Smooth muscle cell (in vitro differentiated cells): ENCODE measurements around the gene PLEKHA5. TPM values are rescaled to one million over a fixed set of nuclear protein-coding genes. Genes with fewer than 3 reads are reported as not detected.

Experiments used
- DNase-seq: peaks from one replicate; lab custom pipeline; 2025; ENCODE audit not compliant: unreplicated experiment; lab: John Stamatoyannopoulos, UW
- H2AFZ ChIP-seq: fragments of 200-600 bp; sonication (generic); 2 replicates; pipeline ENCODE4 v1.6.0; 2016; ENCODE audit warnings: antibody characterized with exemption, low read depth, mild to moderate bottlenecking
- H3F3A ChIP-seq: fragments of 200-600 bp; sonication (generic); 2 replicates; pipeline ENCODE4 v1.6.0; 2017; ENCODE audit warnings: antibody characterized with exemption, low read depth
- H3K27ac ChIP-seq: fragments of 200-600 bp; sonication (generic); 2 replicates; pipeline ENCODE4 v1.5.1; 2016; ENCODE audit warnings: low read depth, mild to moderate bottlenecking
- H3K27me3 ChIP-seq: fragments of 200-600 bp; sonication (generic); 2 replicates; pipeline ENCODE4 v1.6.1; 2016; ENCODE audit warnings: low read depth, mild to moderate bottlenecking
- H3K36me3 ChIP-seq: fragments of 200-600 bp; sonication (generic); 2 replicates; pipeline ENCODE4 v1.5.1; 2016; ENCODE audit warnings: low read depth
- H3K4me1 ChIP-seq: fragments of 200-600 bp; sonication (generic); 2 replicates; pipeline ENCODE4 v1.5.1; 2016; ENCODE audit warnings: low read depth
- H3K4me2 ChIP-seq: fragments of 200-600 bp; sonication (generic); 2 replicates; pipeline ENCODE4 v1.6.0; 2016; ENCODE audit warnings: mild to moderate bottlenecking
- H3K4me3 ChIP-seq: fragments of 200-600 bp; sonication (generic); 2 replicates; pipeline ENCODE4 v1.5.1; 2016; ENCODE audit warnings: mild to moderate bottlenecking
- H3K79me2 ChIP-seq: fragments of 200-600 bp; sonication (generic); 2 replicates; pipeline ENCODE4 v1.6.0; 2016; ENCODE audit warnings: low read depth, mild to moderate bottlenecking
- H3K9ac ChIP-seq: fragments of 200-600 bp; sonication (generic); 2 replicates; pipeline ENCODE4 v1.6.0; 2016; ENCODE audit warnings: low read depth
- H3K9me3 ChIP-seq: fragments of 200-600 bp; sonication (generic); replicated peaks from 2 replicates; pipeline ENCODE4 v1.5.1; 2016; ENCODE audit warnings: low read depth
- H4K20me1 ChIP-seq: fragments of 200-600 bp; sonication (generic); 2 replicates; pipeline ENCODE4 v1.6.0; 2016; ENCODE audit warnings: low read depth
- WGBS: methylation state at CpG from one replicate; pipeline ENCODE4 v1.1.7; 2016; ENCODE audit warnings: low lambda C conversion rate; 5-methylcytosine and 5-hydroxymethylcytosine counted together
- polyA plus RNA-seq: library from polyadenylated mRNA; unstranded; fragments of >200 nt; fragmentation: Nextera tagmentation; extraction: Ambion mirVana; gene quantifications from 2 replicates; pipeline ENCODE4 v1.2.1, GENCODE V29; 2016
- total RNA-seq: library from RNA; depleted of rRNA; stranded (reverse); fragments of >200 nt; gene quantifications from 2 replicates; pipeline ENCODE4 v1.2.3, GENCODE V29; 2014
- TF ChIP-seq, protein P1 (sequence below): fragments of 200-600 bp; sonication (generic); IDR thresholded peaks from 2 replicates; pipeline ENCODE4 v1.5.1; 2017; ENCODE audit warnings: borderline replicate concordance, mild to moderate bottlenecking, antibody characterized with exemption; ENCODE audit not compliant: insufficient read depth, poor library complexity, severe bottlenecking

PLEKHA5 gene
- total and polyA plus RNA-seq, 2 experiments from 2014 or later, result 21.4 to 43.1 TPM

DNA sequence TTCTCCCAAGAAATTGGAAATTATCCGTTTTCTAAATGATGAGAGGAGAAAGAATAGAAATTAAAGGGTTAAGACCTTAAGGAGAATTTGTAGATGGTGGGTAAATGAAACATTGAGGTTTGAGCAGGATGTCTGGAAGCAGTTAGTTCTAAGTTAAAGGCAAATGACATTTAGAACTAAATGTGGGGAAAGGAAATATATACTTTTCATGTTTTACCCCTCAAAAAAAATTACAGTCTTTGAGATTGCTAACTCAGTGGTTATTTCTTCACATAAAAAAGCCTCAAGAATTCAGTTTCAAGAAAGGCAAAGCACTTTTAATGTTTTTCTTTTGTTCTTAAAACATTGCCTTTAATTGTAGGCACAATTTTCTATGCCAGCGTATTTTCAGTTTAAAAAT lies 114.0 kb downstream of the PLEKHA5 start:
- peak overlapping the region; percentile 37 for H3K4me2 ChIP-seq
- TF ChIP-seq, protein P1, sequence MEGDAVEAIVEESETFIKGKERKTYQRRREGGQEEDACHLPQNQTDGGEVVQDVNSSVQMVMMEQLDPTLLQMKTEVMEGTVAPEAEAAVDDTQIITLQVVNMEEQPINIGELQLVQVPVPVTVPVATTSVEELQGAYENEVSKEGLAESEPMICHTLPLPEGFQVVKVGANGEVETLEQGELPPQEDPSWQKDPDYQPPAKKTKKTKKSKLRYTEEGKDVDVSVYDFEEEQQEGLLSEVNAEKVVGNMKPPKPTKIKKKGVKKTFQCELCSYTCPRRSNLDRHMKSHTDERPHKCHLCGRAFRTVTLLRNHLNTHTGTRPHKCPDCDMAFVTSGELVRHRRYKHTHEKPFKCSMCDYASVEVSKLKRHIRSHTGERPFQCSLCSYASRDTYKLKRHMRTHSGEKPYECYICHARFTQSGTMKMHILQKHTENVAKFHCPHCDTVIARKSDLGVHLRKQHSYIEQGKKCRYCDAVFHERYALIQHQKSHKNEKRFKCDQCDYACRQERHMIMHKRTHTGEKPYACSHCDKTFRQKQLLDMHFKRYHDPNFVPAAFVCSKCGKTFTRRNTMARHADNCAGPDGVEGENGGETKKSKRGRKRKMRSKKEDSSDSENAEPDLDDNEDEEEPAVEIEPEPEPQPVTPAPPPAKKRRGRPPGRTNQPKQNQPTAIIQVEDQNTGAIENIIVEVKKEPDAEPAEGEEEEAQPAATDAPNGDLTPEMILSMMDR, result no peak
- H3K4me1 ChIP-seq, result peaks cover 29% of the 10 kb centered on the region
- no peaks in the 10 kb centered on the region for H3K27me3 ChIP-seq
- H3K9me3 ChIP-seq, result no peaks in the 10 kb centered on the region
- H3K4me3 ChIP-seq, result no peak overlapping the region
- DNase-seq, result no peak
- H4K20me1 ChIP-seq, result peaks cover 25% of the 10 kb centered on the region
- H3F3A ChIP-seq, result peaks cover 2% of the 10 kb centered on the region
- 87% methylated on average over 2 of the region's 2 CpGs for WGBS
- no peak overlapping the region for H3K9ac ChIP-seq
- peaks cover 46% of the 10 kb centered on the region for H3K79me2 ChIP-seq
- H3K27ac ChIP-seq, result no peak overlapping the region
- H2AFZ ChIP-seq, result no peak overlapping the region
- no peaks in the 10 kb centered on the region for H3K36me3 ChIP-seq

- TF ChIP-seq, protein P1, result no peak
- Histone ChIP-seq H4K20me1 (peaks cover 25% of the 10 kb centered on the region), H3F3A (no peaks in the 10 kb centered on the region), H2AFZ (no peak overlapping the region), H3K36me3 (no peaks in the 10 kb centered on the region), H3K9me3 (no peaks in the 10 kb centered on the region), H3K79me2 (peaks cover 46% of the 10 kb centered on the region), H3K4me1 (peaks cover 27% of the 10 kb centered on the region), H3K4me3 (no peak overlapping the region), H3K4me2 (no peak overlapping the region), H3K27me3 (no peaks in the 10 kb centered on the region), H3K27ac (no peak overlapping the region), H3K9ac (no peak overlapping the region)
- no peak for DNase-seq
These were observed 114.8 kb downstream of the PLEKHA5 start for GRCh38 chr12:19244312-19244711.

DNA sequence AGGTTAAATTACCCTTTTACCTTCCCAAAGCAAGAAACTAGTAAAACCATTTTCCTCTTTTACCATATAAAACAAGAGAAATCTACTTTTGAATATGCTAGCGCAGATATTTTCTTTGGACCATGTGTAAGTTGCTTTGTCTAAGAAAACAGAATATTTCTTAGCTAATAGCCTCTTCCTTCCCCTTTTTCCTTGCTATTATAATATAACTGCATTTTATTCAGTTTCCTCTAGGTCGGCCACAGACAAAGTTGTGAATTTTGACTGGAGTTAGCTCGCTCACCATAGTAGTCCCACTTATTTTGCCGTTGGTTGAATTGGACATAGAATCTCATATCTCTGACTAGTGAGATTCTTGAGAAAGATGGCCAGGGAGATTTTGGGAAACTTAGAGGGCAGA lies 115.6 kb downstream of the PLEKHA5 start:
- Histone ChIP-seq H3K79me2 (peaks cover 44% of the 10 kb centered on the region), H3K36me3 (no peaks in the 10 kb centered on the region), H3K27me3 (no peaks in the 10 kb centered on the region), H3K4me2 (no peak overlapping the region), H3K9me3 (no peaks in the 10 kb centered on the region), H3F3A (no peaks in the 10 kb centered on the region), H2AFZ (no peak overlapping the region), H3K9ac (no peak overlapping the region), H3K4me3 (no peak overlapping the region), H4K20me1 (peaks cover 22% of the 10 kb centered on the region), H3K4me1 (peaks cover 19% of the 10 kb centered on the region), H3K27ac (no peak overlapping the region)
- no peak for DNase-seq
- 96% methylated on average over 4 of the region's 4 CpGs for WGBS
- TF ChIP-seq, protein P1, result no peak

DNA sequence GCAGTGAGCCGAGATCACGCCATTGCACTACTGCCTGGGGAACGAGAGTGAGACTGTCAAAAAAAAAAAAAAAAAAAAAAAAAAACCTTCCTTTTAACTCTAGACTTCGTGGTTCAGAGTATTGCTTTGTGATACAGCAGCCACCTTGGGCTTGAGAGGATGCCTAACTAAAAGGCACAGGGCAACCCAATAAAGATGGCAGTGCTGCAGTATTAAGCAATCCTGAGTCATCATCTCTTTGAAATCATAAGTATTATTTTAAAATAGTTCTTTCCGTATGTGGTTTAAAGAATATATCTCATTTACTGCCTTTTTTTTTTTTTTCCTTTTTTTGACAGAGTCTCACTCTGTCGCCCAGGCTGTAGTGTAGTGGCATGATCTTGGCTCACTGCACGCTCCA lies 116.1 kb downstream of the PLEKHA5 start:
- 95% methylated on average over 7 of the region's 7 CpGs for WGBS
- DNase-seq, result no peak

More for the DNA sequence above, 116.1 kb downstream of the PLEKHA5 start:
- H3K9me3 ChIP-seq, result no peaks in the 10 kb centered on the region
- no peak overlapping the region for H3K4me2 ChIP-seq
- peaks cover 40% of the 10 kb centered on the region for H3K79me2 ChIP-seq
- H3K4me1 ChIP-seq, result peaks cover 16% of the 10 kb centered on the region
- TF ChIP-seq, protein P1, result no peak
- H3K27me3 ChIP-seq, result no peaks in the 10 kb centered on the region
- no peak overlapping the region for H3K27ac ChIP-seq
- peaks cover 22% of the 10 kb centered on the region for H4K20me1 ChIP-seq
- H3K36me3 ChIP-seq, result no peaks in the 10 kb centered on the region
- no peak overlapping the region for H2AFZ ChIP-seq
- no peak overlapping the region for H3K4me3 ChIP-seq
- H3F3A ChIP-seq, result no peaks in the 10 kb centered on the region
- no peak overlapping the region for H3K9ac ChIP-seq
